ENCODE data around the gene BBS12.

Gene BBS12

DNA sequence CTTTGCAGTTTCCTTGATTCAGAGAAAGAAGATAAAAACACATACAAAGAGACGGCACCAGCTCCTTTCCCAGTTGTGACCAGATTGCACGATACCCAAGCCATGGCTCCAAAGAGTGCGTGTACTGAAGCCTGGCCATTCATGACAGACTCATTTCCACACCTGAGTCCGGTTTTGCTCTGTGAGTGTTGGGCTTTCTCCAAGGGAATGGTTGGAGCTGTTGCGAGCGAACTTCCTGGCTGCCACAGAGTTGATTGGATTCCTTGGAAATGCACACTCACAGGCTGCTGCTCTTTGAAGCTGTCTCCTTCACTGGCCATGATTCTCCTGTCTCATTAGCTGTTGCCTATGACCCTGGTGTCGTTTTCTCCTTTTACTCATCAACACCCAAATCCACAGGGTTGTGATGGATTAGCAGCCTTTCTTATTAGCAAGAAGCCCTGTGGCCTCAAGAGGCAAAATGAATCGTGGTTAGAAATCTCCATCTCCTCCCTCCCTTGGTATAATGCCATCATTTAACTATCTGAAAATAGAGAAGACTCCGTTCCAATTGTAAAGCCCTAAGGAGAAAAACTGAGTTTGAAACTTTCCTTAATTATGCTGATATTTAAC, 43.9 kb upstream of the BBS12 start:
- Histone ChIP-seq H3K4me2 (ENCODE audit: low read depth, low read length, poor library complexity, severe bottlenecking) (no peak overlapping the region), H3K9me3 (ENCODE audit: insufficient read depth, low read length) (no peaks in the 10 kb centered on the region), H3K4me3 (ENCODE audit: insufficient read depth, low read length, poor library complexity, severe bottlenecking) (no peak overlapping the region), H3K27me3 (ENCODE audit: low read length) (no peaks in the 10 kb centered on the region), H3K9ac (ENCODE audit: low read length) (no peak overlapping the region), H3K9me2 (replicated peaks; ENCODE audit: insufficient read depth, low read length) (no peaks in the 10 kb centered on the region), H2AFZ (ENCODE audit: low read depth, low read length, severe bottlenecking) (no peak overlapping the region), H3K36me3 (ENCODE audit: low read length) (no peaks in the 10 kb centered on the region), H3F3A (ENCODE audit: insufficient read depth) (no peaks in the 10 kb centered on the region), H4K20me1 (ENCODE audit: low read depth, low read length) (no peaks in the 10 kb centered on the region), H3K27ac (ENCODE audit: low read depth, low read length) (no peak overlapping the region), H3K79me2 (ENCODE audit: insufficient read depth, low read length) (no peaks in the 10 kb centered on the region)
- no peak for TF ChIP-seq EZH2phosphoT487 (conservative IDR thresholded peaks at IDR 0.05; ENCODE audit: low read length)
- TF ChIP-seq, protein P1, sequence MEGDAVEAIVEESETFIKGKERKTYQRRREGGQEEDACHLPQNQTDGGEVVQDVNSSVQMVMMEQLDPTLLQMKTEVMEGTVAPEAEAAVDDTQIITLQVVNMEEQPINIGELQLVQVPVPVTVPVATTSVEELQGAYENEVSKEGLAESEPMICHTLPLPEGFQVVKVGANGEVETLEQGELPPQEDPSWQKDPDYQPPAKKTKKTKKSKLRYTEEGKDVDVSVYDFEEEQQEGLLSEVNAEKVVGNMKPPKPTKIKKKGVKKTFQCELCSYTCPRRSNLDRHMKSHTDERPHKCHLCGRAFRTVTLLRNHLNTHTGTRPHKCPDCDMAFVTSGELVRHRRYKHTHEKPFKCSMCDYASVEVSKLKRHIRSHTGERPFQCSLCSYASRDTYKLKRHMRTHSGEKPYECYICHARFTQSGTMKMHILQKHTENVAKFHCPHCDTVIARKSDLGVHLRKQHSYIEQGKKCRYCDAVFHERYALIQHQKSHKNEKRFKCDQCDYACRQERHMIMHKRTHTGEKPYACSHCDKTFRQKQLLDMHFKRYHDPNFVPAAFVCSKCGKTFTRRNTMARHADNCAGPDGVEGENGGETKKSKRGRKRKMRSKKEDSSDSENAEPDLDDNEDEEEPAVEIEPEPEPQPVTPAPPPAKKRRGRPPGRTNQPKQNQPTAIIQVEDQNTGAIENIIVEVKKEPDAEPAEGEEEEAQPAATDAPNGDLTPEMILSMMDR (IDR thresholded peaks at IDR 0.05; ENCODE audit: insufficient read depth, low read length, poor library complexity, severe bottlenecking) = no peak

DNA sequence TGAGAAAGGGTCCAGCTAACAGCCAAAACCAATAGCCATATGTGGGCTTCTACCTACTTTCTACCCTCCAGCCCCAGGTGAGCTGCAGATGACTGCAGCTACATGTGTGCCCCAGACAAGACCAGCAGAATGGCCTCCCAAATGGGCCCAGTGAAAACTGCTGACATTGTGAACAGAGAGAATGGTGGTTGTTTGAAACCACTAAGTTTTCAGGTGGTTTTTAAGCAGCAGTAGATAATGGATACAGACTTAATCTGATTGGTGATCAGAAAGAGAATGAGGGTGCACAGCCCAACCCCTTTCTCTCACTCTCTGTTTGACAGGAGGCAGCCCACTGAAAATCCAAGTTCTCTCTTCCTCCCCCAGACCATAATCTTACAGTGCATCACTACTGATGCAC, 42.5 kb upstream of the BBS12 start:
- Histone ChIP-seq H3K4me3 (ENCODE audit: insufficient read depth, low read length, poor library complexity, severe bottlenecking) (no peak overlapping the region), H3K36me3 (ENCODE audit: low read length) (no peaks in the 10 kb centered on the region), H3K27ac (ENCODE audit: low read depth, low read length) (no peak overlapping the region), H4K20me1 (ENCODE audit: low read depth, low read length) (no peaks in the 10 kb centered on the region), H3K9me2 (replicated peaks; ENCODE audit: insufficient read depth, low read length) (no peaks in the 10 kb centered on the region), H3K4me2 (ENCODE audit: low read depth, low read length, poor library complexity, severe bottlenecking) (no peak overlapping the region), H3K9ac (ENCODE audit: low read length) (no peak overlapping the region), H3K79me2 (ENCODE audit: insufficient read depth, low read length) (no peaks in the 10 kb centered on the region), H3K9me3 (ENCODE audit: insufficient read depth, low read length) (no peaks in the 10 kb centered on the region), H3F3A (ENCODE audit: insufficient read depth) (no peaks in the 10 kb centered on the region), H2AFZ (ENCODE audit: low read depth, low read length, severe bottlenecking) (no peak overlapping the region), H3K27me3 (ENCODE audit: low read length) (no peaks in the 10 kb centered on the region)
- TF ChIP-seq EZH2phosphoT487 (conservative IDR thresholded peaks at IDR 0.05; ENCODE audit: low read length) = no peak
- TF ChIP-seq, protein P1 (IDR thresholded peaks at IDR 0.05; ENCODE audit: insufficient read depth, low read length, poor library complexity, severe bottlenecking) = no peak

DNA sequence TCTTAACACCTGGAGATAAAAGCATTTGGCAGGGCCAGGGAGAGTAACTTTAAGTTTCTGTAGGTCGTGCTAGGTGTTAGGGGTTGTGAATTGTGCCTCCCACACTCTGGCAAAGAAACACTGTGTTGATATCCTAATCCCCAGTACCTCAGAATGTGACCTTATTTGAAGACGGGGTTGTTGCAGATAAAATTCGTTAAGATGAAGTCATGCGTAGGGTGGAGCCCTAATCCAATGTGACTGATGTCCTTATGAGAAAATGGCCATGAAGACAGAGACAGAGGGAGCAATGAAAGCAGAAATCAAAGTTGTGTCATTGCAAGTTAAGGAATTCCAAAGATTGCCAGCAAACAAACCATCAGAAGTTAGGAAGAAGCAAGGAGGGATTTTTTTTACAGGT, 40.5 kb upstream of the BBS12 start:
- Histone ChIP-seq H4K20me1 (ENCODE audit: low read depth, low read length) (no peaks in the 10 kb centered on the region), H3K9me2 (replicated peaks; ENCODE audit: insufficient read depth, low read length) (no peaks in the 10 kb centered on the region), H3F3A (ENCODE audit: insufficient read depth) (no peaks in the 10 kb centered on the region), H3K4me2 (ENCODE audit: low read depth, low read length, poor library complexity, severe bottlenecking) (no peak overlapping the region), H2AFZ (ENCODE audit: low read depth, low read length, severe bottlenecking) (no peak overlapping the region), H3K27ac (ENCODE audit: low read depth, low read length) (no peak overlapping the region), H3K79me2 (ENCODE audit: insufficient read depth, low read length) (no peaks in the 10 kb centered on the region), H3K36me3 (ENCODE audit: low read length) (no peaks in the 10 kb centered on the region), H3K4me3 (ENCODE audit: insufficient read depth, low read length, poor library complexity, severe bottlenecking) (no peak overlapping the region), H3K9ac (ENCODE audit: low read length) (no peak overlapping the region), H3K9me3 (ENCODE audit: insufficient read depth, low read length) (no peaks in the 10 kb centered on the region), H3K27me3 (ENCODE audit: low read length) (no peaks in the 10 kb centered on the region)
- TF ChIP-seq, protein P1 (IDR thresholded peaks at IDR 0.05; ENCODE audit: insufficient read depth, low read length, poor library complexity, severe bottlenecking) = no peak
- TF ChIP-seq EZH2phosphoT487 (conservative IDR thresholded peaks at IDR 0.05; ENCODE audit: low read length) = no peak

All from SU-DHL-6 (cell line).